PFSK-1 (cell line): ENCODE results near the gene SLC6A17.

ENCODE experiments used
- POLR2AphosphoS5 ChIP-seq: IDR thresholded peaks from 2 replicates; pipeline ENCODE4 v1.6.1; 2012; ENCODE audit warnings: low read depth, mild to moderate bottlenecking, control low read depth, low read length, moderate library complexity
- REST ChIP-seq, 2 experiments: IDR thresholded peaks; 2 replicates each; pipeline versions ENCODE4 v1.6.1 to v1.8.0; 2011 to 2012; ENCODE audit warnings: low read depth in 2 of 2, low read length in 2 of 2, control low read depth in 1 of 2, inconsistent platforms in 1 of 2, mild to moderate bottlenecking in 1 of 2, moderate library complexity in 1 of 2; ENCODE audit not compliant: insufficient read depth in 1 of 2
- SIN3A ChIP-seq: IDR thresholded peaks from 2 replicates; pipeline ENCODE4 v1.6.1; 2012; ENCODE audit warnings: mild to moderate bottlenecking, low read length, moderate library complexity, borderline replicate concordance; ENCODE audit not compliant: insufficient read depth
- TAF1 ChIP-seq: IDR thresholded peaks from 2 replicates; pipeline ENCODE4 v1.6.1; 2012; ENCODE audit warnings: low read length, control low read depth, borderline replicate concordance; ENCODE audit not compliant: insufficient read depth

- TF ChIP-seq TAF1 (no peak), POLR2AphosphoS5 (no peak), REST (IDR thresholded peaks at IDR 0.05; ENCODE audit: insufficient read depth in 1 of 2, low read depth in 2 of 2, low read length in 2 of 2) (no peak), SIN3A (no peak)
Measured at GRCh38 chr1:110189181-110189580, 38.9 kb downstream of the SLC6A17 start.
